ENCODE measurements around the gene MAP7D3.

- TF ChIP-seq EZH2 (IDR thresholded peaks at IDR 0.05; ENCODE audit: borderline replicate concordance, insufficient read depth, low read length, poor library complexity, severe bottlenecking), result no peak
- TF ChIP-seq, protein P1, sequence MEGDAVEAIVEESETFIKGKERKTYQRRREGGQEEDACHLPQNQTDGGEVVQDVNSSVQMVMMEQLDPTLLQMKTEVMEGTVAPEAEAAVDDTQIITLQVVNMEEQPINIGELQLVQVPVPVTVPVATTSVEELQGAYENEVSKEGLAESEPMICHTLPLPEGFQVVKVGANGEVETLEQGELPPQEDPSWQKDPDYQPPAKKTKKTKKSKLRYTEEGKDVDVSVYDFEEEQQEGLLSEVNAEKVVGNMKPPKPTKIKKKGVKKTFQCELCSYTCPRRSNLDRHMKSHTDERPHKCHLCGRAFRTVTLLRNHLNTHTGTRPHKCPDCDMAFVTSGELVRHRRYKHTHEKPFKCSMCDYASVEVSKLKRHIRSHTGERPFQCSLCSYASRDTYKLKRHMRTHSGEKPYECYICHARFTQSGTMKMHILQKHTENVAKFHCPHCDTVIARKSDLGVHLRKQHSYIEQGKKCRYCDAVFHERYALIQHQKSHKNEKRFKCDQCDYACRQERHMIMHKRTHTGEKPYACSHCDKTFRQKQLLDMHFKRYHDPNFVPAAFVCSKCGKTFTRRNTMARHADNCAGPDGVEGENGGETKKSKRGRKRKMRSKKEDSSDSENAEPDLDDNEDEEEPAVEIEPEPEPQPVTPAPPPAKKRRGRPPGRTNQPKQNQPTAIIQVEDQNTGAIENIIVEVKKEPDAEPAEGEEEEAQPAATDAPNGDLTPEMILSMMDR (IDR thresholded peaks at IDR 0.05; ENCODE audit: poor library complexity, severe bottlenecking), result no peak
- no peak for TF ChIP-seq TAF1 (IDR thresholded peaks at IDR 0.05; ENCODE audit: low read depth)
- TF ChIP-seq EP300 (conservative IDR thresholded peaks at IDR 0.05; ENCODE audit: poor library complexity, severe bottlenecking), result no peak
- no peak for TF ChIP-seq POLR2AphosphoS5 (IDR thresholded peaks at IDR 0.05)
- TF ChIP-seq MXI1 (conservative IDR thresholded peaks at IDR 0.05; ENCODE audit: poor library complexity, severe bottlenecking), result no peak
- TF ChIP-seq SMC3 (conservative IDR thresholded peaks at IDR 0.05; ENCODE audit: poor library complexity), result no peak
Observed at GRCh38 chrX:136183172-136183571, 68.0 kb downstream of the MAP7D3 start.

Data from neural cell (in vitro differentiated cells).